ENCODE results near the gene RUFY3. TPM values are rescaled to one million over a fixed set of nuclear protein-coding genes. Genes with fewer than 3 reads are reported as not detected.
"Not testable (repeated sequence)": the region's sequence is repeated elsewhere in the genome, so short reads cannot be mapped to it uniquely, and the experiment has no call there.

The RUFY3 gene
- polyA plus RNA-seq, 2 of the 4 experiments (the other 2 are of a cell fraction): 8.1 to 20.8 TPM

DNA sequence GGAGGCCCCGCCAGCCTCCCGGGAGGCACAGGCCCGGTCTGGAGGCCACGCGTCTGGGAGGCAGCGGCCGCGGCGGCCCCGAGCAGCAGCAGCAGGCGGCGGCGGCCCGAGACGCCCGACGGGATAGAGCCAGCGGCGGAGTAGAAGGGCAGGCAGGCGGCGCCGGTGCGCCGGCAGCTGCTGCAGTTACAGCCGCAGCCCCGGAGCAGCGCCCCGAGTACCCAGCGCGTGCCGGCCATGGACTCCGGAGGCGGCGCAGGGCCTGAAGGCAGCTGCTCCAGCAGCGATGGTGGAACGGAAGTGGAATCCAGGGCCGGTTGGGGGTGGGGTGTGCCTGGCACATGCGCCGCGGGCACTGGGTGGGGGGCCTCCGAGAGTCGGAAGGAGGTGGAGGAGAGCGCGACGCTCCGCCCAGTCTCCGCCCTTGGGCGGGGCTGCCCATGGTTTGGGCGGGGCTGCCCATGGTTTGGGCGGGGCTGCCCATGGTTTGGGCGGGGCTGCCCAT, 117.9 kb downstream of the RUFY3 start, which contains the start of gene GRSF1:
Gene GRSF1 (minus strand): TSS at position 302 of the 505 bp plus-strand sequence. CDS start 63 bp downstream, at position 239.
- no peaks in the 10 kb centered on the region for H3K9me3 ChIP-seq
- H3K4me2 ChIP-seq: peak within 1 kb of the TSS; percentile 95
- ChIA-PET POLR2A (interaction anchor here (0.6 to 1.0 kb wide), 5 partner anchors 27 to 419 kb away, joined by 3 to 5 read pairs (median 3); partner anchors contain the start of genes DCK and MOB1B), CTCF (interaction anchor here (1.0 to 1.6 kb wide), 2 partner anchors 136 to 169 kb away, joined by 3 to 5 read pairs; no protein-coding TSS in a partner anchor)
- DNase-seq (ENCODE audit: low read depth in 1 of 2, low spot score in 1 of 2): peak; percentile 66 to 93
- WGBS (ENCODE audit: missing lambda C conversion rate): no CpG with 5 or more reads among the region's 51 CpGs
- peak; percentile 90 to 93 for ATAC-seq
- no peak for FAIRE-seq
- peaks cover 12% of the 10 kb centered on the region; the same call in 2 of the 3 replicates for H3K4me1 ChIP-seq
- H3K4me3 ChIP-seq: peak within 1 kb of the TSS; percentile 98
- peak within 1 kb of the TSS; percentile 98 for H3K27ac ChIP-seq
- TF ChIP-seq POLR2A (IDR thresholded peaks at IDR 0.05; ENCODE audit: low read length) (peak; percentile 86), KDM5A (IDR thresholded peaks at IDR 0.05) (no peak), PHF8 (IDR thresholded peaks at IDR 0.05; ENCODE audit: borderline replicate concordance, low read depth) (peak; percentile 43; the same call in 1 of the 2 replicates), JUN (IDR thresholded peaks at IDR 0.05) (peak in 1 of 2 experiments; percentile 78; a peak in 2 of 5 replicates), MYC (IDR thresholded peaks at IDR 0.05; ENCODE audit: borderline replicate concordance, low read length) (peak; percentile 21; the same call in 1 of the 2 replicates), EHF (CRISPR knock-in tag; IDR thresholded peaks at IDR 0.05) (no peak)
- TF ChIP-seq, protein P1, sequence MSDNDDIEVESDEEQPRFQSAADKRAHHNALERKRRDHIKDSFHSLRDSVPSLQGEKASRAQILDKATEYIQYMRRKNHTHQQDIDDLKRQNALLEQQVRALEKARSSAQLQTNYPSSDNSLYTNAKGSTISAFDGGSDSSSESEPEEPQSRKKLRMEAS (IDR thresholded peaks at IDR 0.05): peak; percentile 69
- TF ChIP-seq, protein P2, sequence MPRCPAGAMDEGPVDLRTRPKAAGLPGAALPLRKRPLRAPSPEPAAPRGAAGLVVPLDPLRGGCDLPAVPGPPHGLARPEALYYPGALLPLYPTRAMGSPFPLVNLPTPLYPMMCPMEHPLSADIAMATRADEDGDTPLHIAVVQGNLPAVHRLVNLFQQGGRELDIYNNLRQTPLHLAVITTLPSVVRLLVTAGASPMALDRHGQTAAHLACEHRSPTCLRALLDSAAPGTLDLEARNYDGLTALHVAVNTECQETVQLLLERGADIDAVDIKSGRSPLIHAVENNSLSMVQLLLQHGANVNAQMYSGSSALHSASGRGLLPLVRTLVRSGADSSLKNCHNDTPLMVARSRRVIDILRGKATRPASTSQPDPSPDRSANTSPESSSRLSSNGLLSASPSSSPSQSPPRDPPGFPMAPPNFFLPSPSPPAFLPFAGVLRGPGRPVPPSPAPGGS (IDR thresholded peaks at IDR 0.05): peak; percentile 68; the same call in 2 of the 3 replicates

DNA sequence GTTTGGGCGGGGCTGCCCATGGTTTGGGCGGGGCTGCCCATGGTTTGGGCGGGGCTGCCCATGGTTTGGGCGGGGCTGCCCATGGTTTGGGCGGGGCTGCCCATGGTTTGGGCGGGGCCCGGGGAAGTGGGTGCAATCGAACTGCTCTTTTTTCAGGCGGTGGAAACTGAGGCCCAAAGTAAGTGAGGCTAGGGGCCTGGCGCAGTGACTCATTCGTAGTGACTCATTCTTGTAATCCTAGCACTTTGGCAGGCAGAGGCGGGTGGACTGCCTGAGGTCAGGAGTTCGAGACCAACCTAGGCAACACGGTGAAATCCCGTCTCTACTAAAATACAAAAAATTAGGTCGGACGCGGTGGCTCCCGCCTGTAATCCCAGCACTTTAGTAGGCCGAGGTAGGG, 118.4 kb downstream of the RUFY3 start:
- Histone ChIP-seq H3K4me2 (peak overlapping the region; percentile 54; the same call in 2 of the 3 replicates), H3K4me3 (peak overlapping the region; percentile 38), H3K4me1 (peaks cover 12% of the 10 kb centered on the region; the same call in 2 of the 3 replicates), H3K27ac (peak overlapping the region; percentile 47 to 71; a peak in 3 of 6 replicates)
- ChIA-PET POLR2A (interaction anchor here (0.7 to 1.0 kb wide), 2 partner anchors 62 to 154 kb away, joined by 3 to 4 read pairs; partner anchors contain the start of genes DCK and MOB1B), CTCF (interaction anchor here (1.0 kb wide), 1 partner anchor 169 kb away, joined by 3 read pairs; no protein-coding TSS in a partner anchor)
- TF ChIP-seq FOSL2 (IDR thresholded peaks at IDR 0.05) (0 out of 2 replicates have a peak, but pooled peaks have one; percentile 26), FOSL2 (CRISPR knock-in tag; IDR thresholded peaks at IDR 0.05) (peak; percentile 71), KDM1A (IDR thresholded peaks at IDR 0.05; ENCODE audit: low read depth) (peak; percentile 19; the same call in 1 of the 2 replicates)
- WGBS (ENCODE audit: missing lambda C conversion rate): 14% methylated on average over 11 of the region's 20 CpGs
- peak in 1 of 2 experiments; percentile 8; a peak in 2 of 6 replicates for ATAC-seq
- peak; percentile 10 to 61 for DNase-seq (ENCODE audit: low read depth in 1 of 2, low spot score in 1 of 2)
- FAIRE-seq, H3K9me3 ChIP-seq: not testable (repeated sequence)

DNA sequence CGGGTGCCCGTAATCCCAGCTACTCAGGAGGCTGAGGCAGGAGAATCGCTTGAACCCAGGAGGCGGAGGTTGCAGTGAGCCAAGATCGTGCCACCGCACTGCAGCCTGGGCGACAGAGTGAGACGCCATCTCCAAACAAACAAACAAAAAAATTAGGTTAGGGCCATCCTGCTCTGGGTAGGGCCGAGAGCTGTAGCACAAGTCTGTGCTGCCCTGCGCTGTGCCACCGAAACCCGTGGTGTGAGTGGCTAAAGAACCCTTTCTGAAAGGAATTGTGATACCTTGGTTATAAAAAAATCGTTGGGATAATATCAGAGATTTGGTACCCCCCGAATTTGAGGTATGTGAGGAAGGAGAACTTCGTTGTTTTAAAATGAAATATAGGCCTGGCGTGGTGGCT, 118.9 kb downstream of the RUFY3 start:
- 90% methylated on average over 16 of the region's 16 CpGs for WGBS (ENCODE audit: missing lambda C conversion rate)
- peak overlapping the region in 1 of 2 experiments; percentile 71; a peak in 2 of 6 replicates for H3K27ac ChIP-seq
- ATAC-seq; FAIRE-seq; DNase-seq (ENCODE audit: low read depth in 1 of 2, low spot score in 1 of 2); CTCF ChIA-PET; POLR2A ChIA-PET; H3K9me3 ChIP-seq: not testable (repeated sequence)
- H3K4me1 ChIP-seq: peaks cover 12% of the 10 kb centered on the region; the same call in 2 of the 3 replicates
- peak overlapping the region; percentile 38; the same call in 1 of the 3 replicates for H3K4me3 ChIP-seq
- peak overlapping the region; percentile 54; the same call in 1 of the 3 replicates for H3K4me2 ChIP-seq

DNA sequence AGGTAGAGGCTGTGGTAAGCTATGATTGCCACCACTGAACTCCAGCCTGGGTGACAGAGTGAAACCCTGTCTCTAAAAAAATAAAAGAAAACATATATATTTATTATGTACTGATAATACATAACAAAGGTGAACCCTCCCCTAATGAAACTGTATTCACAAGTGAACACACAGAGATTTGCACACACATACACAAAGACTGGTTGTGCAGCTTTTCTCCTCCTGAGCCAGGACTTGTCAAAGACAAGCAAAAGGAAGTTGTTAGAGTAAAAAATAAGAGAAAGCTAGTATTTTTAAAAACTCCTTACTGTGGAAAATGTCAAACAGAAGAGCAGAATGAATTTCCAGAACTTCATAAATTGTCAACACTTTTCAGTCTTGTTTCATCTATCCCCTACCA, 119.4 kb downstream of the RUFY3 start:
- DNase-seq (ENCODE audit: low read depth in 1 of 2, low spot score in 1 of 2): no peak
- no peak for FAIRE-seq
- H3K4me3 ChIP-seq: no peak overlapping the region
- CTCF ChIA-PET: no interaction called here
- peaks cover 12% of the 10 kb centered on the region; the same call in 2 of the 3 replicates for H3K4me1 ChIP-seq
- no peak overlapping the region for H3K4me2 ChIP-seq
- H3K27ac ChIP-seq: no peak overlapping the region
- ATAC-seq: no peak
- POLR2A ChIA-PET: no interaction called here
- no peak for TF ChIP-seq EHMT2 (IDR thresholded peaks at IDR 0.05; ENCODE audit: low read depth)
- TF ChIP-seq ZSCAN20 (CRISPR knock-in tag; IDR thresholded peaks at IDR 0.05): no peak
- no peak for TF ChIP-seq NR3C1 (IDR thresholded peaks at IDR 0.05)
- TF ChIP-seq JUNB (IDR thresholded peaks at IDR 0.05): no peak
- TF ChIP-seq KDM5A (IDR thresholded peaks at IDR 0.05): no peak
- no peak for TF ChIP-seq HOXA7 (CRISPR knock-in tag; IDR thresholded peaks at IDR 0.05)
- H3K9me3 ChIP-seq: no peaks in the 10 kb centered on the region
